Liver (tissue), 9 donors: ENCODE data around the gene AUP1. TPM values are rescaled to one million over a fixed set of nuclear protein-coding genes. Genes with fewer than 3 reads are reported as not detected.

Experiments
- DNase-seq: peaks from one replicate; pipeline ENCODE4 v3.0.0-alpha.2; 2017; ENCODE audit warnings: low spot score
- H3K27ac ChIP-seq, 2 donors: one replicate each; pipeline ENCODE4 v1.7.0; 2013; ENCODE audit warnings: inconsistent platforms in 2 of 2, low read length in 2 of 2, control low read depth in 1 of 2, low read depth in 1 of 2, mild to moderate bottlenecking in 1 of 2
- H3K27me3 ChIP-seq, 4 donors: one replicate each; pipeline versions ENCODE4 v1.6.1 to v1.7.0; 2013; ENCODE audit warnings: low read length in 3 of 4, inconsistent platforms in 1 of 4, mild to moderate bottlenecking in 1 of 4, moderate library complexity in 1 of 4; ENCODE audit not compliant: control insufficient read depth in 4 of 4, insufficient read depth in 4 of 4
- H3K36me3 ChIP-seq, 4 donors: one replicate each; pipeline versions ENCODE4 v1.6.1 to v1.7.0; 2013; ENCODE audit warnings: low read length in 3 of 4, mild to moderate bottlenecking in 3 of 4, low read depth in 1 of 4, moderate library complexity in 1 of 4; ENCODE audit not compliant: control insufficient read depth in 4 of 4, insufficient read depth in 3 of 4
- H3K4me1 ChIP-seq, 4 donors: one replicate each; pipeline versions ENCODE4 v1.6.1 to v1.7.0; 2013; ENCODE audit warnings: low read length in 3 of 4, mild to moderate bottlenecking in 3 of 4, moderate library complexity in 1 of 4; ENCODE audit not compliant: control insufficient read depth in 4 of 4, insufficient read depth in 4 of 4
- H3K4me3 ChIP-seq, 3 donors: one replicate each; pipeline versions ENCODE4 v1.6.1 to v1.7.0; 2013; ENCODE audit warnings: low read length in 3 of 3, control low read depth in 1 of 3, low read depth in 1 of 3, mild to moderate bottlenecking in 1 of 3
- H3K9ac ChIP-seq, 2 donors: one replicate each; pipeline ENCODE4 v1.7.0; 2013; ENCODE audit warnings: low read length in 2 of 2, mild to moderate bottlenecking in 2 of 2, moderate library complexity in 2 of 2, control low read depth in 1 of 2, low read depth in 1 of 2
- H3K9me3 ChIP-seq, 4 donors: one replicate each; pipeline versions ENCODE4 v1.6.1 to v1.7.0; 2013; ENCODE audit warnings: low read length in 3 of 4; ENCODE audit not compliant: control insufficient read depth in 4 of 4
- ATF3 ChIP-seq: IDR thresholded peaks from 2 replicates; pipeline ENCODE4 v1.6.1; 2016; ENCODE audit warnings: antibody characterized with exemption
- EGR1 ChIP-seq, 2 donors: IDR thresholded peaks; 2 replicates each; pipeline ENCODE4 v1.6.1; 2016 to 2018; ENCODE audit warnings: antibody characterized with exemption in 2 of 2, low read depth in 2 of 2
- GABPA ChIP-seq, 2 donors: IDR thresholded peaks in 1 of 2; conservative IDR thresholded peaks in 1 of 2; 2 replicates each; pipeline ENCODE4 v1.6.1; 2016; ENCODE audit warnings: antibody characterized with exemption in 2 of 2, mild to moderate bottlenecking in 1 of 2, moderate library complexity in 1 of 2
- JUND ChIP-seq, 2 donors: IDR thresholded peaks; 2 replicates each; pipeline ENCODE4 v1.6.1; 2016; ENCODE audit warnings: antibody characterized with exemption in 2 of 2
- RAD21 ChIP-seq, 2 donors: IDR thresholded peaks; 2 replicates each; pipeline ENCODE4 v1.6.1; 2016; ENCODE audit warnings: antibody characterized with exemption in 2 of 2, mild to moderate bottlenecking in 2 of 2
- REST ChIP-seq: IDR thresholded peaks from 2 replicates; pipeline ENCODE4 v1.6.1; 2016; ENCODE audit warnings: antibody characterized with exemption, mild to moderate bottlenecking
- RXRA ChIP-seq, 2 donors: IDR thresholded peaks; 2 replicates each; pipeline ENCODE4 v1.6.1; 2017 to 2018; ENCODE audit warnings: antibody characterized with exemption in 2 of 2, mild to moderate bottlenecking in 1 of 2
- ZBTB33 ChIP-seq: IDR thresholded peaks from 2 replicates; pipeline ENCODE4 v1.6.1; 2016; ENCODE audit warnings: antibody characterized with exemption
- WGBS: extraction: QIAGEN DNeasy Blood & Tissue Kit; methylation state at CpG from one replicate; pipeline ENCODE4 v1.1.7; 2013; 5-methylcytosine and 5-hydroxymethylcytosine counted together
- polyA plus RNA-seq, 2 donors: library from polyadenylated mRNA; stranded (reverse) in 1 of 2; unstranded in 1 of 2; fragments of 200-250 nt in 1 of 2; fragments of >200 nt in 1 of 2; fragmentation: Nextera tagmentation in 1 of 2; extraction: Ambion mirVana in 1 of 2; gene quantifications; one replicate each; pipeline versions ENCODE4 v1.2.1 to v1.2.3, GENCODE V29; 2013 to 2015
- total RNA-seq, 2 donors: library from RNA; depleted of rRNA; stranded (reverse); fragments of >200 nt; gene quantifications; one replicate each; pipeline ENCODE4 v1.2.3, GENCODE V29; 2014
- donor health status: healthy.
- donor health status: healthy.
- donor health status: healthy.
- donor health status: healthy.
- donor health status: healthy.

AUP1 gene
- total and polyA plus RNA-seq, 4 donors: 62.6 to 126 (median 109) TPM

GRCh38 chr2:74576211-74576862 lies 46.8 kb upstream of the AUP1 start:
- Histone ChIP-seq H3K9ac (no peak overlapping the region), H3K4me3 (no peak overlapping the region), H3K36me3 (no peaks in the 10 kb centered on the region), H3K9me3 (no peaks in the 10 kb centered on the region), H3K4me1 (no peaks in the 10 kb centered on the region), H3K27ac (peak overlapping the region in 1 of 2 donors; percentile 42), H3K27me3 (peaks cover 0 to 3% (median 0%) of the 10 kb centered on the region in 4 donors)
- no peak for DNase-seq
- WGBS: 87% methylated on average over 7 of the region's 7 CpGs
- no peak for TF ChIP-seq EGR1 (IDR thresholded peaks at IDR 0.05; ENCODE audit: low read depth in 2 of 2)

- Histone ChIP-seq H3K27ac (no peak overlapping the region), H3K4me3 (no peak overlapping the region), H3K9ac (no peak overlapping the region), H3K36me3 (no peaks in the 10 kb centered on the region), H3K4me1 (no peaks in the 10 kb centered on the region), H3K27me3 (peaks cover 0 to 3% (median 0%) of the 10 kb centered on the region in 4 donors), H3K9me3 (no peaks in the 10 kb centered on the region)
- TF ChIP-seq ZBTB33 (no peak), JUND (IDR thresholded peaks at IDR 0.05) (no peak), GABPA (IDR thresholded peaks at IDR 0.05 in 1 of 2, conservative IDR thresholded peaks at IDR 0.05 in 1 of 2) (no peak), ATF3 (no peak), RXRA (IDR thresholded peaks at IDR 0.05) (no peak), RAD21 (IDR thresholded peaks at IDR 0.05) (no peak)
- WGBS: 85% methylated on average over 4 of the region's 4 CpGs
- no peak for DNase-seq
Measured at GRCh38 chr2:74575320-74575719, 45.8 kb upstream of the AUP1 start.

GRCh38 chr2:74573747-74574562 lies 44.4 kb upstream of the AUP1 start:
- no peaks in the 10 kb centered on the region for H3K36me3 ChIP-seq
- 56% methylated on average over 7 of the region's 7 CpGs for WGBS
- no peak overlapping the region for H3K27ac ChIP-seq
- H3K9ac ChIP-seq: peak overlapping the region in 1 of 2 donors; percentile 22
- DNase-seq: no peak
- no peaks in the 10 kb centered on the region for H3K4me1 ChIP-seq
- no peak overlapping the region for H3K4me3 ChIP-seq
- no peaks in the 10 kb centered on the region for H3K9me3 ChIP-seq
- peaks cover 0 to 3% (median 0%) of the 10 kb centered on the region in 4 donors for H3K27me3 ChIP-seq
- TF ChIP-seq RXRA (IDR thresholded peaks at IDR 0.05) (no peak), REST (no peak)
